ENCODE data around the gene MCF2L2.
"Not testable (repeated sequence)": the region's sequence is repeated elsewhere in the genome, so short reads cannot be mapped to it uniquely, and the experiment has no call there.

The MCF2L2 gene

DNA sequence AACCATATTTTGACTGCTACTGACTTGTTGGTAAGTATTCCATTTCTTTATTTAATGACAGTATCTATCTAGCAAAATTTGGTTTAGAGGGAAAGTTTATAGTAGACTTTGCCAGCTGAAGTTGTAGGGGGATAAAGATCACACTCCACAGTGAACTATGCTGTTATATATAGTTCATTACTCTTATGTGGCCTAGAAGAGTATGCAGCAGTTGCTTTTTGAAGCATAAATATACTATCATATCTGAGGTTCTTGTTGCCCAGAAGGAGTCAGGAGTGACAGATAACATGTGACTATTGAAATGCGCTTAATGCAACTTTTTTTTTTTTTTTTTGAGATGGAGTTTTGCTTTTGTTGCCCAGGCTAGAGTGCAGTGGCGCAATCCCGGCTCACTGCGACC is 25.6 kb upstream of the MCF2L2 start:
- no peak overlapping the region for H3K9ac ChIP-seq (ENCODE audit: low read length)
- H3K4me3 ChIP-seq (ENCODE audit: low read length), result no peak overlapping the region
- H3K27ac ChIP-seq (ENCODE audit: low read depth, low read length), result no peak overlapping the region
- H3K27me3 ChIP-seq (ENCODE audit: control insufficient read depth, insufficient read depth, low read length), result no peaks in the 10 kb centered on the region
- H3K4me1 ChIP-seq (ENCODE audit: control insufficient read depth, insufficient read depth, low read length), result no peaks in the 10 kb centered on the region
- H3K36me3 ChIP-seq (ENCODE audit: control insufficient read depth, insufficient read depth, low read length), result peaks cover 3% of the 10 kb centered on the region

DNA sequence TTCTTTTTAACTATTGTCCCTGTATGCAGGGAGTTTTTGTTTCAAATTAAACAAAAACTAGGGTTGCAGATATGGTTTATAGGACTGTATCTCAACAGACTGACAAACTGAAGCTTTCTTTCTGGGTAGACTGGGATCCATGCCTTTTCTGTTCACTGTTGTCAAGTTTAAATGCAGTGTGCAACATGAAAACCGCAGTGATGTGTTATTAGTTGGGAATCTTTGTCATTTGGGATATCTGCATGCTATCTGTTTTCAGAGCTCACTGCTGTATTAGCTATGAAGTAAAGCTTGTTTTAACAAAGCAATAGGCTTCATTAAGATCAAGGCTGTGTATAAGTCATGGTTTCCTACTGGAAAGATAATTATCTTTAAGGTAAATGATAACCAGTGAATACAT is 21.4 kb upstream of the MCF2L2 start:
- Histone ChIP-seq H3K36me3 (ENCODE audit: control insufficient read depth, insufficient read depth, low read length) (no peaks in the 10 kb centered on the region), H3K9ac (ENCODE audit: low read length) (no peak overlapping the region), H3K4me3 (ENCODE audit: low read length) (no peak overlapping the region), H3K27me3 (ENCODE audit: control insufficient read depth, insufficient read depth, low read length) (no peaks in the 10 kb centered on the region), H3K27ac (ENCODE audit: low read depth, low read length) (no peak overlapping the region), H3K4me1 (ENCODE audit: control insufficient read depth, insufficient read depth, low read length) (no peaks in the 10 kb centered on the region)

DNA sequence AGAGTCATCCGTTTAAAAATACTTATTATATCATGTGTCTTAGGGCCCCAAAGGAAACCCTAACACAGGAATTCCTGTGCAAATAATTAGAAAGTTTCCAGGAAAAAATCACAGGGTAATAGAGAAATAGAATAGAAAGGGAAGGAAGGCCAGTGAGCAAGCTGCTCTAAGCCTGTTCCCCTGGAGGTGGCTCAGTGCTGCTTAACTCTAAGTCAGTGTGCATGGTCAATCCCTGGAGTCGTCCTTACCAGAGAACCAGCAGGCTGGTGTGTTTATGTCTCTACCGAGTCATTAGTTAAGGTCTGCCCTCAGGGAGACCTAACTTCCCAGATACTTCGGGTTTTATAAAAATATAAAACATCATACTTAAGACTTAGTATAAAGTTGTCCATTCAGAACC is 21.0 kb upstream of the MCF2L2 start:
- Histone ChIP-seq H3K4me1 (ENCODE audit: control insufficient read depth, insufficient read depth, low read length) (no peaks in the 10 kb centered on the region), H3K4me3 (ENCODE audit: low read length) (no peak overlapping the region), H3K36me3 (ENCODE audit: control insufficient read depth, insufficient read depth, low read length) (no peaks in the 10 kb centered on the region), H3K27me3 (ENCODE audit: control insufficient read depth, insufficient read depth, low read length) (no peaks in the 10 kb centered on the region), H3K9ac (ENCODE audit: low read length) (no peak overlapping the region), H3K27ac (ENCODE audit: low read depth, low read length) (peak overlapping the region; percentile 24)

DNA sequence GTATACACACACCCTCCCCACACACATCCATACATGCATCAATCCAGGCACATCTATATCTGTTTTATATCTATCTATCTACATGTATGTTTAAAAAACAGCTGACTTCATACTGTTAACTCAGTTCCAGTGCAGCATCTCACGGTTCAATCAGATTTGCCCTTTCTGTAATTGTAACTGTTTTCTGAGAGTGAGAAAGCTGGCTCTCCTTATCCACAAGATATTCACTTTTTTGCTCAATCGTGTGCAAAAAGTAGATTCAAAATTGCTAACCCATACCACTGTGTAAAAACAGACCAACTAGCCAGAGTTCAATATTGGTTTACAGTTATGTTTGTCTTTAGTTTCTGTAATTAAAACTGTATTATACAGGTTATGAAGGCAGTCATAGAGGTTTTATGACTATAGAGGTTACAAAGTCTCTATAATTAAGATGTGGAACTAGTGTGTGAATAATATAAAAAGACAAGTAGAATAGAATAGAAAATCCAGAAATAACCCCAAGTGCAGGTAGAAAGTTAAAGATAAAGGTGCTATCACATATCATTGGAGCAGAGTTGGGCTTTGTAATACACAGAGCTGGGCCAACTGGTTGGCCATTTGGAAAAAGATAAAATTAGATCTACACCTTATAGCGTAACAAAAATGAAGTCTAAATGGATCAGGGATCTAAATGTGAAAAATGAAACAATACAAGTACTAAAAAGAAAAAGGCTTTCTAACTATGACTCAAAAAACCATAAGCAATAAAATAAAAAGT is 20.1 kb upstream of the MCF2L2 start:
- no peaks in the 10 kb centered on the region for H3K27me3 ChIP-seq (ENCODE audit: control insufficient read depth, insufficient read depth, low read length)
- no peak overlapping the region for H3K9ac ChIP-seq (ENCODE audit: low read length)
- H3K36me3 ChIP-seq (ENCODE audit: control insufficient read depth, insufficient read depth, low read length), result no peaks in the 10 kb centered on the region
- peak overlapping the region; percentile 74 for H3K4me3 ChIP-seq (ENCODE audit: low read length)
- peak overlapping the region; percentile 61 for H3K27ac ChIP-seq (ENCODE audit: low read depth, low read length)
- no peaks in the 10 kb centered on the region for H3K4me1 ChIP-seq (ENCODE audit: control insufficient read depth, insufficient read depth, low read length)

DNA sequence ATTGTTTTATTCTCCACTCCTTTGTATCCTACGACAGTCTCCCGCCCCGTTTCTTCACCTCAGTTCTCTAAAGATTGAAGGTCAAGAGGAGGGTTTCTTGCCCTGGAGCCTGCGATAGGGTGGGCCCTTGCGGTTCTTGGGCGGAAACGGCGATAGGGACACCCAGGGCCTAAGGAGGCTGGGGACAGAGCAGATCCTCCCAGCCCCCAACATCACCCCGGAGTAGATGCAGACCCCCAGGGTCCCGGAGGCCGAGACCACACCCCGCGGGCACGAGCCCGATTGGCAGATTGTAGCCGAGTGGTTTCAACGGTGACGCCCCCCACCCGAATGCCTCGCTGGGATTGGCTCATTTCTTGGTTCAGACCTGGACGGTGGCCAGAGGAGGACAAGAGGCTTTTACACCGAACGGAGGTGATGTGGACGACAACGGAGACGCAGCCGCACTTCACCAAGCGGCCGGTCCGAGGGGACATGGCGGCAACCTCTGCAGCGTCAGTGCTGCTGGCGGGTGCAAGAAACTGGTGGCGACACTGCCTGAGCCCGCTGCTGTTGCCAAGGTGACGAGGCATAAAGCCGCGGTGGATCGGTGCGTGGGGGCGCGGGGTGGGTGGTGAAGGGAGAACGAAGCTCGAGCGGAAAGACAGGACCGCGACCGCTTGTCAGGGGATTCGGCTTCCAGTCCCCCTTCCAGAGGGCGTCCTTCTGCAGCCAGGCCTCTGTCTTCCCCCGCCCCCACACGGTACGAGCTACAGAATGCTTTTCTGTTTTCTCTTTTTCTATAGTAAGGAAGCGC is 19.0 kb upstream of the MCF2L2 start:
- H3K27me3 ChIP-seq (ENCODE audit: control insufficient read depth, insufficient read depth, low read length), result no peaks in the 10 kb centered on the region
- H3K9ac ChIP-seq (ENCODE audit: low read length), result peak overlapping the region; percentile 5
- peak overlapping the region; percentile 74 for H3K4me3 ChIP-seq (ENCODE audit: low read length)
- H3K27ac ChIP-seq (ENCODE audit: low read depth, low read length), result peak overlapping the region; percentile 61
- H3K4me1 ChIP-seq (ENCODE audit: control insufficient read depth, insufficient read depth, low read length), result no peaks in the 10 kb centered on the region
- H3K36me3 ChIP-seq (ENCODE audit: control insufficient read depth, insufficient read depth, low read length), result no peaks in the 10 kb centered on the region

DNA sequence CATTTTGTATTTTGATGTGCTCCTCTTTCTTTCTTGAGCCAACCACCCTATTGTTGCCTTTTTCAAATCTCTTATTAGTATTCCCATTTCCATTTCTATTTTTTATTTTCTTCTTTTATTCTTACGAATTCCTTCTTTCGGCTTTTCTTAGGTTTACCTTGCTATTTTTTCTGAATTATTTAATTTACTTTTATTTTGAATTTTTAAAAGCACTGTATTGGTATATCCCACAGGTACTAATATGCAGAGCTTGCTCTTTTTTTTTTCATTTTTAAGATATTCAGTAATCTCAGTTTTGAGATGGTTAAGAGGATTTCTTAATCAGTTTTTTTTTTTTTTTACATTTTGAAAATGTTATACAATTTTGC is 18.4 kb upstream of the MCF2L2 start:
- Histone ChIP-seq H3K27me3 (ENCODE audit: control insufficient read depth, insufficient read depth, low read length) (no peaks in the 10 kb centered on the region), H3K4me1 (ENCODE audit: control insufficient read depth, insufficient read depth, low read length) (no peaks in the 10 kb centered on the region), H3K4me3 (ENCODE audit: low read length) (peak overlapping the region; percentile 74), H3K9ac (ENCODE audit: low read length) (no peak overlapping the region), H3K36me3 (ENCODE audit: control insufficient read depth, insufficient read depth, low read length) (no peaks in the 10 kb centered on the region), H3K27ac (ENCODE audit: low read depth, low read length) (peak overlapping the region; percentile 61)

DNA sequence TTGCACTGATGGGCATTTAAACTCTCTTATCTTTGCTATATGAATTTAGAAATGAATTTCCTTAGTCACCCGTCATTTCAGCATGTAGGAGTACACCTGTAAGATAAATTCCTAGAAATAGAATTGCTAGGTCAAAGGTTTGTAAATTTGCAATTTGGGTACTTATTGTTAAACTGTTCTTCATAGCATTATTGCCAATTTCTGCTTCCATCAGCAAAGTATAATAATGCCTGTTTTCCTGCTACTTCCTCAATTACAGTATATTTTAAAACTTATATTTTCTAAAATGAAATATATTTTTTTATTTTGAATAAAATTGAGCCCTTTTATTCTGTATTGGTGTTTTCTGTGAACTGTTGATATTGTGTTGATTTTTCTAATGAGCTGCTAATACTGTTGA is 16.3 kb upstream of the MCF2L2 start:
- H3K4me3 ChIP-seq (ENCODE audit: low read length), result no peak overlapping the region
- H3K9ac ChIP-seq (ENCODE audit: low read length), result no peak overlapping the region
- H3K4me1 ChIP-seq (ENCODE audit: control insufficient read depth, insufficient read depth, low read length), result no peaks in the 10 kb centered on the region
- H3K27me3 ChIP-seq (ENCODE audit: control insufficient read depth, insufficient read depth, low read length), result no peaks in the 10 kb centered on the region
- H3K36me3 ChIP-seq (ENCODE audit: control insufficient read depth, insufficient read depth, low read length), result no peaks in the 10 kb centered on the region
- no peak overlapping the region for H3K27ac ChIP-seq (ENCODE audit: low read depth, low read length)

DNA sequence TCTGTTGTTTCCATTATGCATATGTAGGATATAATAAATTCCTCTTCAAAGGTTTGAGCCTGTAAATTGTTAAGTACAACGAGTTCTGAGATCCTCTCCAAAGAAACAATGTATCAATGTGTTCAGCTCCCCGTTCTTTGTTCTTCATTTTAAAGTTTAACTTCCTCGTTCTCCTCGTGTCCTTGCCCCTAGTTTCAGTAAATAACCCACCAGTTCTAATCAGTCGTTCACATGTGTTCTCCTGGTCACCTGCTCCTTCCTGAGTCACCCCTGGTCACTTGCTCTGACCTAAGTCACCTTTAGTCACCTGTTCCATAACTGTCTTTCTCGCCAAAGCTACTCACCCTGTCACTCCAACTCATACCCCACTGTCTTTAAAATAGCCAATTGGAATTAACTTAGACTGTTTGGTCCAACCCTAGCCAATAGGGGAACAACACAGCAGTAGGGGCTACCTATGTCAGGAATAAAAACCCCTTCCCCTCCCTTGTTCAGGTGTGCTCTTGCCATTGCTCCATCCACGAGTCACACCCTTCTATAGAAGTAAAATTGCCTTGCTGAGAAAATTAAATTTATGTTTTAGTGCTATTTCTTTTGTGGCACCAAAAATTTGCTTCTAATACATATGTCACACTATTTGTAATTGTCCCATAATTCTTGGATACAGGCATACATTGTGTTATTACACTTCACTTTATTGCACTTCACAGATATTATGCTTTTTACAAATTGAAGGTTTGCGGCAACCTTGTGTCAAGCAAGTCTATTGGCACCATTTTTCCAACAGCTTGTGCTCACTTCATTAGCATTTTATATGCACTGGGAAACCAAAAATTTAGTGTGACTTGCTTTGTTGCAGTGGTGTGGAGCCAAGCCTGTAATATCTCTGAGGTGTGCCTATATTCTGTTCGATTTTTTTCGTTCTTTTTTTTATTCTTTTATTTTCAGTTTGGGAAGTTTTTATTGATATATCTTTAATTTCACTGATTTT is 15.3 kb upstream of the MCF2L2 start:
- H3K27ac ChIP-seq (ENCODE audit: low read depth, low read length), result no peak overlapping the region
- no peak overlapping the region for H3K9ac ChIP-seq (ENCODE audit: low read length)
- no peak overlapping the region for H3K4me3 ChIP-seq (ENCODE audit: low read length)
- no peaks in the 10 kb centered on the region for H3K27me3 ChIP-seq (ENCODE audit: control insufficient read depth, insufficient read depth, low read length)
- no peaks in the 10 kb centered on the region for H3K4me1 ChIP-seq (ENCODE audit: control insufficient read depth, insufficient read depth, low read length)
- no peaks in the 10 kb centered on the region for H3K36me3 ChIP-seq (ENCODE audit: control insufficient read depth, insufficient read depth, low read length)

DNA sequence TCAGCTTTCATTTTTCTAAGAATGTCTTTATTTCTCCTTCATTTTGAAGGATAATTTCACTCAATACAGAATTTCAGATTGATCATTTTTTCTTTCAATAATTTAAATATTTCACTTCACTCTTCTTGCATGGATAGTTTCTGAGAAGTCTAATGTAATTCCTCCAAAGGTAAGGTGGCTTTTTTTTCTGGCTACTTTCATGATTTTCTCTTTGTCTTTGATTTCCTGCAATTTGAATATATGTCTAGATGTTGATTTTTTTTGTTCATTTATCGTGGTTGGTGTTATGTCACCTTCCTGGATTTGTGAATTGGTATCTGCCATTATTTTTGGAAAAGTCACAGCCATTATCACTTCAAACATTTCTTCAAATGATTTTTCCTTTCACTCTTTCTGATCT is 14.6 kb upstream of the MCF2L2 start:
- Histone ChIP-seq H3K4me1 (ENCODE audit: control insufficient read depth, insufficient read depth, low read length) (no peaks in the 10 kb centered on the region), H3K36me3 (ENCODE audit: control insufficient read depth, insufficient read depth, low read length) (no peaks in the 10 kb centered on the region), H3K27ac (ENCODE audit: low read depth, low read length) (no peak overlapping the region), H3K4me3 (ENCODE audit: low read length) (no peak overlapping the region), H3K9ac (ENCODE audit: low read length) (no peak overlapping the region), H3K27me3 (ENCODE audit: control insufficient read depth, insufficient read depth, low read length) (no peaks in the 10 kb centered on the region)

DNA sequence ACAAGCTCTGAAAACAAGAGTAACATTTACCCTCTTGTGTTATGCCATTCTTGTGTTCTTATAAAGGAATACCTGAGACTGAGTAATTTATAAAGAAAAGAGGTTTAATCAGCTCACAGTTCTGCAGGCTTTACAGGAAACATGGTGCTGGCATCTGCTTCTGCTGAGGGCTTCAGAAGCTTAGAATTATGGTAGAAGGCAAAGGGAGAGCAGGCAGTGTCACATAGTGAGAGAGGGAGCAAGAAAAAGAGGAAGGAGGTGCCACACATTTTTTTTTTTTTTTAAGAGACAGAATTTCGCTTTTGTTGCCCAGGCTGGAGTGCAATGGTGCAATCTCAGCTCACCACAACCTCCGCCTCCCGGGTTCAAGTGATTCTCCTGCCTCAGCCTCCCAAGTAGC is 12.1 kb upstream of the MCF2L2 start:
- not testable (repeated sequence) for H3K27ac ChIP-seq (ENCODE audit: low read depth, low read length); H3K36me3 ChIP-seq (ENCODE audit: control insufficient read depth, insufficient read depth, low read length); H3K4me1 ChIP-seq (ENCODE audit: control insufficient read depth, insufficient read depth, low read length); H3K27me3 ChIP-seq (ENCODE audit: control insufficient read depth, insufficient read depth, low read length); H3K9ac ChIP-seq (ENCODE audit: low read length); H3K4me3 ChIP-seq (ENCODE audit: low read length)

DNA sequence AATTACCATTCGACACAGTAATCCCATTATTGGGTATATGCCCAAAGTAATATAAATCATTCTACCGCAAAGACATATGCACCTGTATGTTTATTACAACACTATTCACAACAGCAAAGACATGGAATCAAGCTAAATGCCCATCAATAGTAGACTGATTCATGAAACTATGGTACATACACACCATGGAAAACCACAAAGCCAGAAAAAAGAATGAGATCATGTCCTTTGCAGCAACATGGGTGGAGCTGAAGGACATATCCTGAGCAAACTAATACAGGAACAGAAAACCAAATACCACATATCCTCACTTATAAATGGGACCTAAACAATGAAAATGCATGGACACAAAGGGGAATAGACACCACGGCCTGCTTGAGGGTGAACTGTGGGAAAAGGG is 11.1 kb upstream of the MCF2L2 start:
- Histone ChIP-seq H3K36me3 (ENCODE audit: control insufficient read depth, insufficient read depth, low read length) (no peaks in the 10 kb centered on the region), H3K27me3 (ENCODE audit: control insufficient read depth, insufficient read depth, low read length) (no peaks in the 10 kb centered on the region), H3K4me1 (ENCODE audit: control insufficient read depth, insufficient read depth, low read length) (no peaks in the 10 kb centered on the region), H3K9ac (ENCODE audit: low read length) (no peak overlapping the region), H3K27ac (ENCODE audit: low read depth, low read length) (no peak overlapping the region), H3K4me3 (ENCODE audit: low read length) (no peak overlapping the region)

DNA sequence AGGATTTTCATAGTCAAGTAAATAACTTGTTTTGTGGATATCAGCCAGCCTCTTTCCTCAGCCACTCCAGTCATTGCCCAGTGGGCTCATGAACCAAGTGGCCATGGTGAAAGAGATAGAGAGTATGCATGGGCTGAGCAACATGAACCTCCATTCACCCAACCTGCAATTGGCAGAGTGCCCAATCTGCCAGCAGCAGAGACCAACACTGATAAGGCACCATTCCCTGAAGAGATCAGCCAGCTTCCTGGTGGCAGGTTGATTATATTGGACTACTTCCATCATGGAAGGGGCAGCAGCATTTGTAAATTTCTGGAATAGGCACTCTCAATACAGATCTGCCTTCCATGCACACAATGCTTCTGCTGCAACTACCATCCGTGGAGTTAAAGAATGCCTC is 10.3 kb upstream of the MCF2L2 start:
- H3K4me3 ChIP-seq (ENCODE audit: low read length), result no peak overlapping the region
- no peak overlapping the region for H3K9ac ChIP-seq (ENCODE audit: low read length)
- H3K27me3 ChIP-seq (ENCODE audit: control insufficient read depth, insufficient read depth, low read length), result no peaks in the 10 kb centered on the region
- no peaks in the 10 kb centered on the region for H3K36me3 ChIP-seq (ENCODE audit: control insufficient read depth, insufficient read depth, low read length)
- no peak overlapping the region for H3K27ac ChIP-seq (ENCODE audit: low read depth, low read length)
- no peaks in the 10 kb centered on the region for H3K4me1 ChIP-seq (ENCODE audit: control insufficient read depth, insufficient read depth, low read length)

Data from rectal smooth muscle tissue (tissue), 1 donor.